Gastrocnemius medialis (tissue), 4 donors: ENCODE results near the gene SPON2. TPM values are rescaled to one million over a fixed set of nuclear protein-coding genes. Genes with fewer than 3 reads are reported as not detected.

Source experiments
- ATAC-seq, 2 donors: fragments of 150-250 bp; one replicate each; pipeline ENCODE4 v1.9.1; 2016
- DNase-seq, 2 donors: peaks; one replicate each; pipeline ENCODE4 v3.0.0-alpha.2; 2019
- H3K27ac ChIP-seq, 4 donors: fragments of 200-600 bp; sonication (generic); 1 replicate in 1 of 4; 2 replicates in 3 of 4; pipeline ENCODE4 v1.5.1; 2016 to 2018; ENCODE audit warnings: mild to moderate bottlenecking in 2 of 4, moderate library complexity in 1 of 4
- H3K27me3 ChIP-seq, 3 donors: fragments of 200-600 bp; sonication (generic) in 2 of 3; 1 replicate in 1 of 3; 2 replicates in 2 of 3; pipeline versions ENCODE4 v1.5.1 to v1.6.0; 2016 to 2019; ENCODE audit warnings: mild to moderate bottlenecking in 1 of 3, moderate library complexity in 1 of 3
- H3K36me3 ChIP-seq, 2 donors: fragments of 200-600 bp; sonication (generic) in 1 of 2; one replicate each; pipeline ENCODE4 v1.5.1; 2017 to 2018
- H3K4me1 ChIP-seq, 2 donors: fragments of 200-600 bp; sonication (generic) in 1 of 2; one replicate each; pipeline ENCODE4 v1.5.1; 2016 to 2017; ENCODE audit warnings: mild to moderate bottlenecking in 2 of 2
- H3K4me3 ChIP-seq, 4 donors: fragments of 200-600 bp; sonication (generic) in 3 of 4; 1 replicate in 1 of 4; 2 replicates in 3 of 4; pipeline ENCODE4 v1.5.1; 2016 to 2019; ENCODE audit warnings: mild to moderate bottlenecking in 2 of 4
- H3K9me3 ChIP-seq, 3 donors: fragments of 200-600 bp; sonication (generic) in 2 of 3; 1 replicate in 1 of 3; 2 replicates in 2 of 3; pipeline ENCODE4 v1.5.1; 2016 to 2019
- POLR2A ChIP-seq, 2 donors: fragments of 450-650 bp; IDR thresholded peaks; one replicate each; pipeline ENCODE4 v1.6.1; 2017; ENCODE audit warnings: antibody characterized with exemption in 2 of 2, mild to moderate bottlenecking in 2 of 2, moderate library complexity in 2 of 2
- in situ Hi-C, 4 donors: fragments of 200-750 bp; cut with MboI; loops; one replicate each; pipeline versions ENCODE4 v1.15.0 to v1.8.0; 2017; ENCODE audit warnings: low sequenced_read_pairs in 4 of 4
- intact Hi-C: fragments of 100-400 bp; cut with DNase I; formaldehyde crosslinking; loops from one replicate; pipeline ENCODE4 v1.15.1; 2023; ENCODE audit warnings: low total_unique reads
- total RNA-seq, 4 donors: library from RNA; depleted of rRNA; stranded (reverse); fragments of >200 nt; gene quantifications; one replicate each; pipeline versions ENCODE4 v1.1.0 to v1.2.3, GENCODE V29; 2016
- TF ChIP-seq, protein P1 (sequence below), 5 experiments: fragments of 450-650 bp in 3 of 5; fragments of 200-600 bp in 2 of 5; sonication (generic) in 2 of 5; IDR thresholded peaks in 4 of 5; conservative IDR thresholded peaks in 1 of 5; 1 replicate in 4 of 5; 2 replicates in 1 of 5; pipeline ENCODE4 v1.5.1; 2016 to 2019; ENCODE audit warnings: antibody characterized with exemption in 5 of 5, mild to moderate bottlenecking in 3 of 5, moderate library complexity in 3 of 5

The SPON2 gene
- total RNA-seq, 4 donors from 2014 or later: 5.0 to 8.9 (median 5.2) TPM

DNA sequence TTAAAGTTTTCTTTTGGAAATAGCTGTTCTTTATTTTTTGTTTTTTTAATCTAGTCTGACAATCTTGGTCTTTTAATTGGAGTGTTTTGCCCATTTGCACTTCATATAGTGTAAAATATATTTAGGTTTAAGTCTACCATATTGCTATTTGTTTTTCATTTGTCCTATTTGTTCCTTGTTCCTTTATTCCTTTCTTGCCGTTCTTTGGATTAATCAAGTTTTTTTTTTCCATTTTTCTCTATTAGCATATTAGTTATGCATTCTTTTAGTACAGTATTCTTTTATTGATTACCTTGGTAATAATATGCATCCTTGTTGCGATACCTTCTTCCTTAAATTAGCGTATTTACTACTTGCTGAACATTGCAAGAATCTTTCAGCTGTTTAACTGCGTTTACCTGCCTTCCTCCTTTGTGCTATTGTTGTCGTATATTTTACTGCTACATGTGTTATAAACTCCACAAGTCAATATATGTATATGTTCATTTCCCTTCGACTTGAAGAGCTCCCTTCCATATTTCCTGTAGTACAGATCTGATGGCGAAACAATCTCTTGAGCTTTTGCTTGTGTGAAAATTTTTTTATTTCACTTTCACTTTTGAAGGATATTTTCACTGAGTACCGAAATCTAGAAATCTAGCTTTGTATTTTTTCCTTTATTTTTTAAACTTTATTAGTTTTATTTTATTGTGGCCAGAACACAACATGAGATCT is 35.2 kb downstream of the SPON2 start:
- in situ Hi-C loops: loop anchor here in 2 of 4 donors (10.0 to 25.0 kb wide), 3 partner anchors 128 to 225 kb away; no protein-coding TSS in a partner anchor
- Histone ChIP-seq H3K36me3 (no peaks in the 10 kb centered on the region), H3K4me3 (peak overlapping the region in 1 of 4 donors; percentile 2), H3K27ac (no peak overlapping the region), H3K27me3 (peaks cover 0 to 6% (median 0%) of the 10 kb centered on the region in 3 donors), H3K9me3 (no peaks in the 10 kb centered on the region), H3K4me1 (no peaks in the 10 kb centered on the region)
- DNase-seq: no peak
- no peak for ATAC-seq
- no peak for TF ChIP-seq POLR2A (IDR thresholded peaks at IDR 0.05)
- TF ChIP-seq, protein P1, sequence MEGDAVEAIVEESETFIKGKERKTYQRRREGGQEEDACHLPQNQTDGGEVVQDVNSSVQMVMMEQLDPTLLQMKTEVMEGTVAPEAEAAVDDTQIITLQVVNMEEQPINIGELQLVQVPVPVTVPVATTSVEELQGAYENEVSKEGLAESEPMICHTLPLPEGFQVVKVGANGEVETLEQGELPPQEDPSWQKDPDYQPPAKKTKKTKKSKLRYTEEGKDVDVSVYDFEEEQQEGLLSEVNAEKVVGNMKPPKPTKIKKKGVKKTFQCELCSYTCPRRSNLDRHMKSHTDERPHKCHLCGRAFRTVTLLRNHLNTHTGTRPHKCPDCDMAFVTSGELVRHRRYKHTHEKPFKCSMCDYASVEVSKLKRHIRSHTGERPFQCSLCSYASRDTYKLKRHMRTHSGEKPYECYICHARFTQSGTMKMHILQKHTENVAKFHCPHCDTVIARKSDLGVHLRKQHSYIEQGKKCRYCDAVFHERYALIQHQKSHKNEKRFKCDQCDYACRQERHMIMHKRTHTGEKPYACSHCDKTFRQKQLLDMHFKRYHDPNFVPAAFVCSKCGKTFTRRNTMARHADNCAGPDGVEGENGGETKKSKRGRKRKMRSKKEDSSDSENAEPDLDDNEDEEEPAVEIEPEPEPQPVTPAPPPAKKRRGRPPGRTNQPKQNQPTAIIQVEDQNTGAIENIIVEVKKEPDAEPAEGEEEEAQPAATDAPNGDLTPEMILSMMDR (IDR thresholded peaks at IDR 0.05 in 4 of 5, conservative IDR thresholded peaks at IDR 0.05 in 1 of 5): no peak
- intact Hi-C loops: no loop called here

DNA sequence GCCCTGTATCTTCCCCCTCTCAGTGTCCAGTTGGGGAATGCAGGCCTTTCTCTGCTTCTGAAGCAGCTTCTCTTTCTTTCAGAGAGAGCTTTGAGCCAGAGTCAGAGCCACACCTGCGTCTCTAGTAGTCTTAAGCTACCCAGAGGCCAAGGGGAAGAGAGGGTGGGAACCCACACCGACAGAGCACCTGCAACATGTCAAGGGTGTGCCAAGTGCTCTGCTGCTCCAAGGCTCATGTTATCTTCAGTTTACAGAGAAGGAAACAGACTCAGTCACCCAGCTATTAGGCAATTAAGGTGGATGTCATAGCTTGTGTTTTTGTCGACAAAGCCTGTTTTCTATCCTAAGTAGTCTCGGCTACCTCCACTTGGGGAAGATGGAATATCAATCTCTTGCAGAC is 36.3 kb downstream of the SPON2 start:
- Histone ChIP-seq H3K4me3 (no peak overlapping the region), H3K27me3 (peaks cover 0 to 6% (median 0%) of the 10 kb centered on the region in 3 donors), H3K4me1 (no peaks in the 10 kb centered on the region), H3K36me3 (no peaks in the 10 kb centered on the region), H3K27ac (no peak overlapping the region), H3K9me3 (no peaks in the 10 kb centered on the region)
- TF ChIP-seq, protein P1 (IDR thresholded peaks at IDR 0.05 in 4 of 5, conservative IDR thresholded peaks at IDR 0.05 in 1 of 5): no peak
- TF ChIP-seq POLR2A (IDR thresholded peaks at IDR 0.05): no peak
- intact Hi-C loops (no loop called here), in situ Hi-C loops (loop anchor here in 2 of 4 donors (10.0 to 25.0 kb wide), 3 partner anchors 129 to 226 kb away; no protein-coding TSS in a partner anchor)
- no peak for DNase-seq
- no peak for ATAC-seq

GRCh38 chr4:1133033-1133432 is 39.4 kb downstream of the SPON2 start:
- H3K27ac ChIP-seq: no peak overlapping the region
- intact Hi-C loops: no loop called here
- in situ Hi-C loops: loop anchor here (5.0 to 25.0 kb wide), 5 partner anchors 132 to 229 kb away; no protein-coding TSS in a partner anchor
- ATAC-seq (no peak), DNase-seq (no peak)
- TF ChIP-seq POLR2A (IDR thresholded peaks at IDR 0.05): no peak
- TF ChIP-seq, protein P1 (IDR thresholded peaks at IDR 0.05 in 4 of 5, conservative IDR thresholded peaks at IDR 0.05 in 1 of 5): no peak
- H3K27me3 ChIP-seq: no peaks in the 10 kb centered on the region
- no peaks in the 10 kb centered on the region for H3K4me1 ChIP-seq
- no peak overlapping the region for H3K4me3 ChIP-seq
- no peaks in the 10 kb centered on the region for H3K9me3 ChIP-seq
- no peaks in the 10 kb centered on the region for H3K36me3 ChIP-seq

- no peak for TF ChIP-seq POLR2A (IDR thresholded peaks at IDR 0.05)
- TF ChIP-seq, protein P1 (IDR thresholded peaks at IDR 0.05 in 4 of 5, conservative IDR thresholded peaks at IDR 0.05 in 1 of 5): peak; percentile 89 to 99 (median 93)
- H3K4me3 ChIP-seq: no peak overlapping the region
- ATAC-seq (peak; percentile 88 to 95), DNase-seq (peak; percentile 28 to 45)
- no peaks in the 10 kb centered on the region for H3K36me3 ChIP-seq
- no peaks in the 10 kb centered on the region for H3K9me3 ChIP-seq
- no peaks in the 10 kb centered on the region for H3K4me1 ChIP-seq
- no peaks in the 10 kb centered on the region for H3K27me3 ChIP-seq
- intact Hi-C loops: loop anchor here (1.0 kb wide), 2 partner anchors 138 to 222 kb away; no protein-coding TSS in a partner anchor
- H3K27ac ChIP-seq: no peak overlapping the region
- in situ Hi-C loops: loop anchor here (5.0 to 25.0 kb wide), 5 partner anchors 134 to 232 kb away; no protein-coding TSS in a partner anchor
Observed at GRCh38 chr4:1130316-1131186, 41.8 kb downstream of the SPON2 start.
